Measurements from ENCODE around the gene CACNA1C. TPM values are rescaled to one million over a fixed set of nuclear protein-coding genes. Genes with fewer than 3 reads are reported as not detected.

Gene CACNA1C
- total and polyA plus RNA-seq, 2 of the 4 experiments (the other 2 are of a cell fraction), result 1.6 to 2.6 TPM

GRCh38 chr12:2743478-2743877 is 690.7 kb downstream of the CACNA1C start:
- H4K8ac ChIP-seq (ENCODE audit: low read depth in 2 of 2, low read length in 2 of 2), result no peak overlapping the region

More at GRCh38 chr12:2743478-2743877, 690.7 kb downstream of the CACNA1C start:
- no peak for DNase-seq
- Histone ChIP-seq H3K9me1 (ENCODE audit: insufficient read depth, low read length) (no peaks in the 10 kb centered on the region; the same call in 1 of the 2 replicates), H2AK5ac (ENCODE audit: low read depth, low read length) (no peak overlapping the region), H3K9me3 (ENCODE audit: control insufficient read depth, insufficient read depth, low read length) (no peaks in the 10 kb centered on the region), H4K91ac (ENCODE audit: insufficient read depth, low read depth, low read length) (no peak overlapping the region), H3K27me3 (ENCODE audit: control insufficient read depth, insufficient read depth, low read length) (peaks cover 15% of the 10 kb centered on the region), H2BK120ac (ENCODE audit: low read depth, low read length) (no peak overlapping the region), H3K14ac (replicated peaks; ENCODE audit: low read depth, low read length) (no peak overlapping the region), H2BK20ac (ENCODE audit: low read depth, low read length) (no peak overlapping the region), H3K4ac (ENCODE audit: low read depth, low read length) (no peak overlapping the region), H3K4me1 (ENCODE audit: control insufficient read depth, insufficient read depth, low read length) (no peaks in the 10 kb centered on the region), H3K4me2 (ENCODE audit: low read depth, low read length) (no peak overlapping the region), H3K9ac (ENCODE audit: low read depth, low read length) (no peak overlapping the region), H2BK5ac (ENCODE audit: low read depth, low read length, poor library complexity, severe bottlenecking) (no peak overlapping the region), H3K56ac (ENCODE audit: extremely low read depth, insufficient read depth, low read length) (no peak overlapping the region), H3K27ac (ENCODE audit: insufficient read depth, low read length) (no peak overlapping the region), H3K23ac (ENCODE audit: low read depth, low read length) (no peak overlapping the region), H2AFZ (replicated peaks; ENCODE audit: low read length, poor library complexity) (no peak overlapping the region), H3K4me3 (ENCODE audit: insufficient read depth, low read depth, low read length) (no peak overlapping the region), H4K20me1 (ENCODE audit: insufficient read depth, low read length) (no peaks in the 10 kb centered on the region), H3K18ac (ENCODE audit: low read depth, low read length) (no peak overlapping the region), H4K5ac (ENCODE audit: low read depth, low read length) (no peak overlapping the region), H3K79me1 (ENCODE audit: low read depth in 1 of 2, low read length in 2 of 2) (no peaks in the 10 kb centered on the region), H2AK9ac (replicated peaks; ENCODE audit: low read depth, low read length, poor library complexity) (no peak overlapping the region), H3K36me3 (ENCODE audit: control insufficient read depth, insufficient read depth, low read length) (no peaks in the 10 kb centered on the region), H2BK15ac (ENCODE audit: low read depth, low read length) (no peak overlapping the region)
- no peak for ATAC-seq (ENCODE audit: low read depth)
- BruUV-seq (replicated peaks), result no TSS peak
- no CpG with 5 or more reads among the region's 6 CpGs for WGBS, 2 experiments (ENCODE audit: extremely low coverage in 2 of 2, insufficient read length in 1 of 2)
- POLR2A ChIA-PET (ENCODE audit: unreplicated experiment), result interaction anchor here (0.7 kb wide), 1 partner anchor 748 kb away, joined by 3 read pairs; no protein-coding TSS in a partner anchor
- intact Hi-C loops (cut with micrococcal nuclease), result no loop called here
- in situ Hi-C loops (cut with MboI; ENCODE audit: low sequenced_read_pairs), result no loop called here
- CTCF ChIA-PET, result no interaction called here
- dilution Hi-C loops (cut with HindIII; ENCODE audit: low sequenced_read_pairs, unreplicated experiment), result no loop called here
- no peak for TF ChIP-seq NFE2L2 (IDR thresholded peaks at IDR 0.05; ENCODE audit: low read depth, low read length)
- no peak for TF ChIP-seq CEBPB (IDR thresholded peaks at IDR 0.05; ENCODE audit: low read depth, low read length)
- TF ChIP-seq FOS (IDR thresholded peaks at IDR 0.05; ENCODE audit: low read depth, low read length), result no peak
- no peak for TF ChIP-seq BHLHE40 (IDR thresholded peaks at IDR 0.05; ENCODE audit: low read depth, low read length)
- no peak for TF ChIP-seq CTCF (conservative IDR thresholded peaks at IDR 0.05; ENCODE audit: low read depth, low read length)
- TF ChIP-seq MAZ (IDR thresholded peaks at IDR 0.05; ENCODE audit: borderline replicate concordance, low read depth, low read length), result no peak
- TF ChIP-seq RFX5 (IDR thresholded peaks at IDR 0.05; ENCODE audit: low read depth, low read length), result no peak
- no peak for TF ChIP-seq ELK1 (IDR thresholded peaks at IDR 0.05; ENCODE audit: borderline replicate concordance, low read depth, low read length)
- TF ChIP-seq SMC3 (IDR thresholded peaks at IDR 0.05; ENCODE audit: low read depth, low read length), result no peak

Measured in IMR-90 (cell line).